Neuronal stem cell (in vitro differentiated cells): ENCODE results near the gene NTHL1.

Source experiments
- DNase-seq: peaks from one replicate; pipeline ENCODE4 v3.0.0-alpha.2; 2013; ENCODE audit warnings: low spot score
- H2AFZ ChIP-seq: one replicate; pipeline ENCODE4 v1.6.1; 2013; ENCODE audit warnings: mild to moderate bottlenecking, low read length, inconsistent platforms
- H2AK5ac ChIP-seq: 2 replicates; pipeline ENCODE4 v1.6.1; 2013; ENCODE audit warnings: low read depth, mild to moderate bottlenecking, inconsistent platforms, low read length, moderate library complexity, mixed read lengths
- H2BK120ac ChIP-seq: 2 replicates; pipeline ENCODE4 v1.6.1; 2013; ENCODE audit warnings: low read depth, mild to moderate bottlenecking, inconsistent platforms, low read length, moderate library complexity, mixed read lengths
- H2BK12ac ChIP-seq: one replicate; pipeline ENCODE4 v1.6.1; 2013; ENCODE audit warnings: low read length, inconsistent platforms
- H2BK15ac ChIP-seq: 2 replicates; pipeline ENCODE4 v1.6.1; 2013; ENCODE audit warnings: mild to moderate bottlenecking, low read length, inconsistent platforms, mixed read lengths
- H2BK5ac ChIP-seq: one replicate; pipeline ENCODE4 v1.6.1; 2013; ENCODE audit warnings: inconsistent platforms, mild to moderate bottlenecking, low read length, moderate library complexity
- H3K14ac ChIP-seq: one replicate; pipeline ENCODE4 v1.6.1; 2013; ENCODE audit warnings: low read length, inconsistent platforms
- H3K18ac ChIP-seq: 2 replicates; pipeline ENCODE4 v1.6.1; 2013; ENCODE audit warnings: low read length, inconsistent platforms
- H3K23ac ChIP-seq: 2 replicates; pipeline ENCODE4 v1.6.1; 2013; ENCODE audit warnings: low read depth, mild to moderate bottlenecking, mixed read lengths, low read length, inconsistent platforms; ENCODE audit not compliant: poor library complexity
- H3K27ac ChIP-seq: replicated peaks from 3 replicates; pipeline ENCODE4 v1.5.1; 2013; ENCODE audit warnings: low read length, inconsistent platforms
- H3K27me3 ChIP-seq, 3 experiments: 2 replicates each; pipeline ENCODE4 v1.6.1; 2013; ENCODE audit warnings: low read length in 3 of 3, mild to moderate bottlenecking in 2 of 3, inconsistent platforms in 1 of 3, low read depth in 1 of 3, mixed read lengths in 1 of 3, moderate library complexity in 1 of 3; ENCODE audit not compliant: control insufficient read depth in 3 of 3, insufficient read depth in 3 of 3
- H3K36me3 ChIP-seq, 2 donors: replicated peaks in 1 of 2; 2 replicates each; pipeline ENCODE4 v1.6.1; 2013; ENCODE audit warnings: low read length in 2 of 2; ENCODE audit not compliant: control insufficient read depth in 2 of 2, insufficient read depth in 2 of 2
- H3K4ac ChIP-seq: 2 replicates; pipeline ENCODE4 v1.6.1; 2013; ENCODE audit warnings: inconsistent platforms, mild to moderate bottlenecking, low read length, moderate library complexity
- H3K4me1 ChIP-seq, 2 donors: 1 replicate in 1 of 2; 2 replicates in 1 of 2; pipeline ENCODE4 v1.6.1; 2013; ENCODE audit warnings: low read length in 2 of 2, low read depth in 1 of 2; ENCODE audit not compliant: control insufficient read depth in 2 of 2, insufficient read depth in 1 of 2
- H3K4me2 ChIP-seq: one replicate; pipeline ENCODE4 v1.6.1; 2013; ENCODE audit warnings: mild to moderate bottlenecking, low read length, inconsistent platforms; ENCODE audit not compliant: insufficient read depth, poor library complexity, severe bottlenecking
- H3K4me3 ChIP-seq, 2 donors: 2 replicates each; pipeline ENCODE4 v1.5.1; 2013; ENCODE audit warnings: low read length in 2 of 2, mild to moderate bottlenecking in 2 of 2, inconsistent platforms in 1 of 2, moderate library complexity in 1 of 2
- H3K79me1 ChIP-seq: one replicate; pipeline ENCODE4 v1.6.1; 2013; ENCODE audit warnings: low read depth, mild to moderate bottlenecking, inconsistent platforms, low read length, moderate library complexity
- H3K9ac ChIP-seq: one replicate; pipeline ENCODE4 v1.6.1; 2013; ENCODE audit warnings: mild to moderate bottlenecking, low read depth, low read length, inconsistent platforms; ENCODE audit not compliant: poor library complexity
- H3K9me3 ChIP-seq, 2 donors: replicated peaks in 1 of 2; 2 replicates each; pipeline versions ENCODE3 to v1.6.1; 2013; ENCODE audit warnings: low read length in 2 of 2, mild to moderate bottlenecking in 2 of 2, inconsistent platforms in 1 of 2, low read depth in 1 of 2, mixed read lengths in 1 of 2, moderate library complexity in 1 of 2; ENCODE audit not compliant: control insufficient read depth in 2 of 2, insufficient read depth in 1 of 2
- H4K8ac ChIP-seq: one replicate; pipeline ENCODE4 v1.6.1; 2013; ENCODE audit warnings: low read depth, mild to moderate bottlenecking, inconsistent platforms, low read length, moderate library complexity
- H4K91ac ChIP-seq: one replicate; pipeline ENCODE4 v1.6.1; 2013; ENCODE audit warnings: low read length, low read depth, mild to moderate bottlenecking, inconsistent platforms; ENCODE audit not compliant: poor library complexity
- WGBS, 2 donors: extraction: QIAGEN DNeasy Blood & Tissue Kit; methylation state at CpG; one replicate each; pipeline ENCODE4 v1.1.7; 2013; ENCODE audit warnings: missing lambda C conversion rate in 2 of 2, mixed read lengths in 1 of 2; ENCODE audit not compliant: insufficient read length in 2 of 2, insufficient replicate concordance in 1 of 2; ENCODE audit errors: extremely low coverage in 2 of 2; 5-methylcytosine and 5-hydroxymethylcytosine counted together

NTHL1 gene

DNA sequence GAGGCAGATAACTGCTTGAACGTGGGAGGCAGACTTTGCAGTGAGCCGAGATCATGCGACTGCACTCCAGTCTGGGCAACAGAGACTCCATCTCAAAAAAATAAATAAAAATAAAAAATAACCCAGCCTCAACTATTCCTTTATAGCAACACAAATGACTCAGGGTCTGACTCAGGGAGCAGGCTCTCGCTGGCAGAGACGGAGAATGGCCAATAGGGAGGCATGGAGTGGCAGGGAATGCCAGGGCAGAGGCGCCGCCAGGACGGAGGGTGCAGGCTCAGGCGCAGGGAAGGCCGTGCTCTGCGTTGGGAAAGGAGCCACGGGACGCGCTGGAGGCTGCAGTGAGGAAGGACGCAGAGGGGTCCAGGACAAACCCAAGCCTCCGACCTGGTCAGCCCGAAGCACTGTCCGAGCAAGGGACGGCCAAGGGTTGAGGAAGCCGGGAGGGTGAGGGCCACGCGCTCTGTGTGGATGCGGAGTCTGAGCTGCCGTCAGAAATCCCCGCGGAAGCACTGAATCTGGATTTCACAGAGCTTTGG is 47.8 kb upstream of the NTHL1 start:
- Histone ChIP-seq H2AK5ac (no peak overlapping the region), H3K23ac (no peak overlapping the region)

GRCh38 chr16:2093793-2094192 is 46.2 kb upstream of the NTHL1 start:
- Histone ChIP-seq H3K9ac (peak overlapping the region; percentile 44), H4K8ac (no peak overlapping the region), H4K91ac (no peak overlapping the region), H3K27ac (no peak overlapping the region), H2AK5ac (no peak overlapping the region), H2BK5ac (no peak overlapping the region), H3K4me1 (peaks cover 0 to 16% of the 10 kb centered on the region in 2 donors), H2AFZ (no peak overlapping the region), H3K14ac (no peak overlapping the region), H2BK12ac (no peak overlapping the region), H3K4me2 (no peak overlapping the region), H3K9me3 (no peaks in the 10 kb centered on the region), H2BK120ac (no peak overlapping the region), H3K36me3 (peaks cover 30 to 80% of the 10 kb centered on the region in 2 donors), H3K4me3 (no peak overlapping the region), H3K27me3 (no peaks in the 10 kb centered on the region), H3K18ac (no peak overlapping the region), H3K79me1 (peaks cover 11% of the 10 kb centered on the region), H3K23ac (no peak overlapping the region), H3K4ac (no peak overlapping the region), H2BK15ac (no peak overlapping the region)
- DNase-seq = no peak
- WGBS, 2 donors = no CpG with 5 or more reads among the region's 15 CpGs

More for the DNA sequence above, 47.8 kb upstream of the NTHL1 start:
- Histone ChIP-seq H3K27me3 (no peaks in the 10 kb centered on the region), H2BK15ac (no peak overlapping the region), H2BK12ac (no peak overlapping the region), H3K4me1 (peaks cover 0 to 16% of the 10 kb centered on the region in 2 donors), H3K27ac (no peak overlapping the region), H4K91ac (no peak overlapping the region), H3K4ac (no peak overlapping the region), H3K9ac (peak overlapping the region; percentile 60), H2BK120ac (no peak overlapping the region), H3K79me1 (peaks cover 11% of the 10 kb centered on the region), H3K36me3 (peaks cover 20 to 75% of the 10 kb centered on the region in 2 donors), H2BK5ac (no peak overlapping the region), H3K14ac (no peak overlapping the region), H3K4me2 (no peak overlapping the region), H3K4me3 (peak overlapping the region in 1 of 2 donors; percentile 43), H2AFZ (no peak overlapping the region), H3K18ac (no peak overlapping the region), H3K9me3 (no peaks in the 10 kb centered on the region), H4K8ac (no peak overlapping the region)
- WGBS, 2 donors = no CpG with 5 or more reads among the region's 26 CpGs
- no peak for DNase-seq

DNA sequence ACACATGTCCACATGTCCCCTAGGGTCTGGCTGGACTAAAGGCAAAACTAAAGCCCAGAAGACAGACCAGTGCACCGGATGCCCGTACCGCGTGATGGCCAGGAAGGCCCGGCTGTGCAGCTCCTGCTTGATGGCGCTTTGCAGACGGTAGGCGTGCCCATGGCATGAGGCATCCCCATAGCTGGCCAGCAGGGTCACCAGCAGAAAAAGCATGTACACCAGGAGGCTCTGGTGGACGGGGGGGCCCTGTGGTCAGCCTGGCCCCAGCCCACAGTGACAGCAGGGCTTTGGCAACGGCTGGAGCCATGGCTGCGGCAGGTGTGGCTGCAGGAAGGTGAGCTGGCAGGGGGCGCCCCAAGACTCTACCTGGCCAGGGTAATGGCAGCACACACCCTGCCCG is 45.2 kb upstream of the NTHL1 start:
- no peak overlapping the region for H3K4me3 ChIP-seq
- H3K79me1 ChIP-seq = peaks cover 13% of the 10 kb centered on the region
- no peak overlapping the region for H2AFZ ChIP-seq
- no peak overlapping the region for H2BK120ac ChIP-seq
- no peak overlapping the region for H3K27ac ChIP-seq
- peaks cover 36 to 89% of the 10 kb centered on the region in 2 donors for H3K36me3 ChIP-seq
- no peak overlapping the region for H3K14ac ChIP-seq
- no peaks in the 10 kb centered on the region for H3K9me3 ChIP-seq
- peak overlapping the region; percentile 43 for H4K8ac ChIP-seq
- H2BK5ac ChIP-seq = peak overlapping the region; percentile 13
- peak overlapping the region; percentile 9 for H3K9ac ChIP-seq
- peaks cover 0 to 16% of the 10 kb centered on the region in 2 donors for H3K4me1 ChIP-seq
- H2BK12ac ChIP-seq = no peak overlapping the region
- no peak overlapping the region for H2BK15ac ChIP-seq
- no peak for DNase-seq
- peak overlapping the region; percentile 76 for H3K18ac ChIP-seq
- no peak overlapping the region for H3K4me2 ChIP-seq
- WGBS, 2 donors = no CpG with 5 or more reads among the region's 13 CpGs
- no peak overlapping the region for H4K91ac ChIP-seq
- H3K4ac ChIP-seq = no peak overlapping the region
- no peaks in the 10 kb centered on the region for H3K27me3 ChIP-seq
- H3K23ac ChIP-seq = no peak overlapping the region
- no peak overlapping the region for H2AK5ac ChIP-seq

GRCh38 chr16:2092256-2092620 is 44.6 kb upstream of the NTHL1 start:
- Histone ChIP-seq H2BK15ac (no peak overlapping the region), H3K4me3 (no peak overlapping the region), H3K27me3 (no peaks in the 10 kb centered on the region), H2BK120ac (no peak overlapping the region), H3K9me3 (no peaks in the 10 kb centered on the region), H3K27ac (no peak overlapping the region), H2BK5ac (peak overlapping the region; percentile 78), H2AK5ac (peak overlapping the region; percentile 92), H3K9ac (peak overlapping the region; percentile 97), H4K91ac (no peak overlapping the region), H3K36me3 (peaks cover 40 to 91% of the 10 kb centered on the region in 2 donors), H3K4ac (no peak overlapping the region), H3K4me2 (no peak overlapping the region), H4K8ac (no peak overlapping the region), H2AFZ (no peak overlapping the region), H3K4me1 (peaks cover 0 to 16% of the 10 kb centered on the region in 2 donors), H3K18ac (peak overlapping the region; percentile 76), H2BK12ac (peak overlapping the region; percentile 22), H3K14ac (no peak overlapping the region), H3K23ac (peak overlapping the region; percentile 55), H3K79me1 (peaks cover 13% of the 10 kb centered on the region)
- DNase-seq = no peak
- WGBS, 2 donors = no CpG with 5 or more reads among the region's 16 CpGs
